ENCODE data around the gene EXOC6B.

Gene EXOC6B

DNA sequence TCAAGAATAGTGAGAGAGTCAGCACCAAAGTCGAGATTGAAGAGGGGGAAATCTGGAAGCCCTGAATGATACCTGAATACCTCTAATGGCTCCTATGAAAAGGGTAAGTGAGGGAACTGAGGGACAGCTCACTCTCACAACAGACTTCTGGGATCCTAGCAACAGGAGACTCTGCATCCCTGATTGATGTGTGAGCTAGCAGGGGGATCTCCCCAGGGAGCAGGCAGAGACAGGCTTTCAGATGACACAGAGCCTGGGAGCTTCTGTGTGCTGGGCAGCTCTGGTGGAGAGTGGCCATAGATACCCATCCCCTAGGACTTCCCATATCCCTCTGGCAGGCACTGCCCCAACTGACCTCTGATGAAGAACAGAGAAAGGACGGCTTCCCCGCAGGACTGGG, 206.2 kb downstream of the EXOC6B start:
- H2AFZ ChIP-seq (ENCODE audit: low read depth, low read length) = no peak overlapping the region
- no peak overlapping the region for H3K4me3 ChIP-seq (ENCODE audit: low read depth in 1 of 2, low read length in 2 of 2)
- TF ChIP-seq CTCF (IDR thresholded peaks at IDR 0.05; ENCODE audit: borderline replicate concordance, extremely low read depth, low read length, poor library complexity, severe bottlenecking) = no peak
- TF ChIP-seq EZH2 (IDR thresholded peaks at IDR 0.05; ENCODE audit: borderline replicate concordance, low read depth, low read length, severe bottlenecking) = no peak
- no peaks in the 10 kb centered on the region for H3K36me3 ChIP-seq (ENCODE audit: insufficient read depth, low read length)
- H3K4me2 ChIP-seq (ENCODE audit: insufficient read depth, low read length) = no peak overlapping the region
- no peaks in the 10 kb centered on the region for H3K4me1 ChIP-seq (ENCODE audit: insufficient read depth, low read length)
- DNase-seq = no peak
- H3K9ac ChIP-seq (ENCODE audit: low read depth, low read length) = no peak overlapping the region
- no peaks in the 10 kb centered on the region for H4K20me1 ChIP-seq (ENCODE audit: insufficient read depth, low read length)
- no peak overlapping the region for H3K27ac ChIP-seq (ENCODE audit: low read length)
- no peak for ATAC-seq (ENCODE audit: insufficient read depth, low read depth)
- H3K79me2 ChIP-seq (ENCODE audit: insufficient read depth, low read length) = no peaks in the 10 kb centered on the region
- H3K27me3 ChIP-seq (ENCODE audit: insufficient read depth, low read length, poor library complexity) = no peaks in the 10 kb centered on the region
- no peaks in the 10 kb centered on the region for H3K9me3 ChIP-seq (ENCODE audit: insufficient read depth, low read length, severe bottlenecking)

GRCh38 chr2:72613931-72614330, 211.9 kb downstream of the EXOC6B start:
- no peak overlapping the region for H3K27ac ChIP-seq (ENCODE audit: low read length)
- no peak overlapping the region for H3K9ac ChIP-seq (ENCODE audit: low read depth, low read length)
- H2AFZ ChIP-seq (ENCODE audit: low read depth, low read length) = no peak overlapping the region

GRCh38 chr2:72612614-72613160, 213.1 kb downstream of the EXOC6B start:
- TF ChIP-seq EZH2 (IDR thresholded peaks at IDR 0.05; ENCODE audit: borderline replicate concordance, low read depth, low read length, severe bottlenecking) (no peak), CTCF (IDR thresholded peaks at IDR 0.05; ENCODE audit: borderline replicate concordance, extremely low read depth, low read length, poor library complexity, severe bottlenecking) (no peak)
- DNase-seq (no peak), ATAC-seq (ENCODE audit: insufficient read depth, low read depth) (no peak)
- no peak overlapping the region for H3K27ac ChIP-seq (ENCODE audit: low read length)
- no peaks in the 10 kb centered on the region for H3K4me1 ChIP-seq (ENCODE audit: insufficient read depth, low read length)
- no peaks in the 10 kb centered on the region for H3K9me3 ChIP-seq (ENCODE audit: insufficient read depth, low read length, severe bottlenecking)
- H3K4me2 ChIP-seq (ENCODE audit: insufficient read depth, low read length) = no peak overlapping the region
- H4K20me1 ChIP-seq (ENCODE audit: insufficient read depth, low read length) = no peaks in the 10 kb centered on the region
- no peaks in the 10 kb centered on the region for H3K27me3 ChIP-seq (ENCODE audit: insufficient read depth, low read length, poor library complexity)
- no peaks in the 10 kb centered on the region for H3K36me3 ChIP-seq (ENCODE audit: insufficient read depth, low read length)
- no peak overlapping the region for H3K9ac ChIP-seq (ENCODE audit: low read depth, low read length)
- no peaks in the 10 kb centered on the region for H3K79me2 ChIP-seq (ENCODE audit: insufficient read depth, low read length)
- no peak overlapping the region for H3K4me3 ChIP-seq (ENCODE audit: low read depth in 1 of 2, low read length in 2 of 2)
- no peak overlapping the region for H2AFZ ChIP-seq (ENCODE audit: low read depth, low read length)

More at GRCh38 chr2:72613931-72614330, 211.9 kb downstream of the EXOC6B start:
- no peaks in the 10 kb centered on the region for H4K20me1 ChIP-seq (ENCODE audit: insufficient read depth, low read length)
- H3K4me1 ChIP-seq (ENCODE audit: insufficient read depth, low read length) = no peaks in the 10 kb centered on the region
- TF ChIP-seq CTCF (IDR thresholded peaks at IDR 0.05; ENCODE audit: borderline replicate concordance, extremely low read depth, low read length, poor library complexity, severe bottlenecking) = no peak
- no peak for TF ChIP-seq EZH2 (IDR thresholded peaks at IDR 0.05; ENCODE audit: borderline replicate concordance, low read depth, low read length, severe bottlenecking)
- ATAC-seq (ENCODE audit: insufficient read depth, low read depth) (no peak), DNase-seq (no peak)
- no peaks in the 10 kb centered on the region for H3K79me2 ChIP-seq (ENCODE audit: insufficient read depth, low read length)
- H3K4me3 ChIP-seq (ENCODE audit: low read depth in 1 of 2, low read length in 2 of 2) = no peak overlapping the region
- H3K27me3 ChIP-seq (ENCODE audit: insufficient read depth, low read length, poor library complexity) = no peaks in the 10 kb centered on the region
- no peak overlapping the region for H3K4me2 ChIP-seq (ENCODE audit: insufficient read depth, low read length)
- H3K9me3 ChIP-seq (ENCODE audit: insufficient read depth, low read length, severe bottlenecking) = no peaks in the 10 kb centered on the region
- no peaks in the 10 kb centered on the region for H3K36me3 ChIP-seq (ENCODE audit: insufficient read depth, low read length)

GRCh38 chr2:72607189-72607588, 218.6 kb downstream of the EXOC6B start:
- Histone ChIP-seq H3K4me1 (ENCODE audit: insufficient read depth, low read length) (no peaks in the 10 kb centered on the region), H3K79me2 (ENCODE audit: insufficient read depth, low read length) (no peaks in the 10 kb centered on the region), H3K9me3 (ENCODE audit: insufficient read depth, low read length, severe bottlenecking) (no peaks in the 10 kb centered on the region), H3K27me3 (ENCODE audit: insufficient read depth, low read length, poor library complexity) (no peaks in the 10 kb centered on the region), H3K9ac (ENCODE audit: low read depth, low read length) (no peak overlapping the region), H3K36me3 (ENCODE audit: insufficient read depth, low read length) (no peaks in the 10 kb centered on the region), H3K27ac (ENCODE audit: low read length) (no peak overlapping the region), H2AFZ (ENCODE audit: low read depth, low read length) (no peak overlapping the region), H3K4me2 (ENCODE audit: insufficient read depth, low read length) (no peak overlapping the region), H4K20me1 (ENCODE audit: insufficient read depth, low read length) (no peaks in the 10 kb centered on the region), H3K4me3 (ENCODE audit: low read depth in 1 of 2, low read length in 2 of 2) (no peak overlapping the region)
- no peak for ATAC-seq (ENCODE audit: insufficient read depth, low read depth)
- TF ChIP-seq CTCF (IDR thresholded peaks at IDR 0.05; ENCODE audit: borderline replicate concordance, extremely low read depth, low read length, poor library complexity, severe bottlenecking) (no peak), EZH2 (IDR thresholded peaks at IDR 0.05; ENCODE audit: borderline replicate concordance, low read depth, low read length, severe bottlenecking) (no peak)
- DNase-seq = no peak
